PC-9 (cell line): ENCODE results near the gene GATAD1.

ENCODE experiments used
- EZH2 ChIP-seq: fragments of 200-600 bp; sonication (generic); IDR thresholded peaks from 2 replicates; pipeline ENCODE4 v1.8.0; 2017; ENCODE audit warnings: antibody characterized with exemption, low read depth
- TF ChIP-seq, protein P1 (sequence below): fragments of 200-600 bp; sonication (generic); conservative IDR thresholded peaks from 2 replicates; pipeline ENCODE4 v1.6.1; 2017; ENCODE audit warnings: mixed run types, antibody characterized with exemption, mild to moderate bottlenecking, moderate library complexity

GRCh38 chr7:92461027-92462003 lies 14.0 kb downstream of the GATAD1 start:
- TF ChIP-seq, protein P1, sequence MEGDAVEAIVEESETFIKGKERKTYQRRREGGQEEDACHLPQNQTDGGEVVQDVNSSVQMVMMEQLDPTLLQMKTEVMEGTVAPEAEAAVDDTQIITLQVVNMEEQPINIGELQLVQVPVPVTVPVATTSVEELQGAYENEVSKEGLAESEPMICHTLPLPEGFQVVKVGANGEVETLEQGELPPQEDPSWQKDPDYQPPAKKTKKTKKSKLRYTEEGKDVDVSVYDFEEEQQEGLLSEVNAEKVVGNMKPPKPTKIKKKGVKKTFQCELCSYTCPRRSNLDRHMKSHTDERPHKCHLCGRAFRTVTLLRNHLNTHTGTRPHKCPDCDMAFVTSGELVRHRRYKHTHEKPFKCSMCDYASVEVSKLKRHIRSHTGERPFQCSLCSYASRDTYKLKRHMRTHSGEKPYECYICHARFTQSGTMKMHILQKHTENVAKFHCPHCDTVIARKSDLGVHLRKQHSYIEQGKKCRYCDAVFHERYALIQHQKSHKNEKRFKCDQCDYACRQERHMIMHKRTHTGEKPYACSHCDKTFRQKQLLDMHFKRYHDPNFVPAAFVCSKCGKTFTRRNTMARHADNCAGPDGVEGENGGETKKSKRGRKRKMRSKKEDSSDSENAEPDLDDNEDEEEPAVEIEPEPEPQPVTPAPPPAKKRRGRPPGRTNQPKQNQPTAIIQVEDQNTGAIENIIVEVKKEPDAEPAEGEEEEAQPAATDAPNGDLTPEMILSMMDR, result peak; percentile 81
- no peak for TF ChIP-seq EZH2
